IMR-90 (cell line): ENCODE results near the gene DRD3.

Source experiments
- CEBPB ChIP-seq: IDR thresholded peaks from 2 replicates; pipeline ENCODE4 v1.6.1; 2012; ENCODE audit warnings: low read depth, low read length, improper control_type of control experiment
- FOS ChIP-seq: fragments of 150-350 bp; IDR thresholded peaks from 2 replicates; pipeline ENCODE4 v1.6.1; 2016; ENCODE audit warnings: low read depth, low read length
- MAZ ChIP-seq: IDR thresholded peaks from 2 replicates; pipeline ENCODE4 v1.6.1; 2012; ENCODE audit warnings: low read depth, mild to moderate bottlenecking, low read length, improper control_type of control experiment, moderate library complexity, borderline replicate concordance
- MXI1 ChIP-seq: IDR thresholded peaks from 2 replicates; pipeline ENCODE4 v1.6.1; 2012; ENCODE audit warnings: low read depth, mild to moderate bottlenecking, low read length, moderate library complexity, borderline replicate concordance
- NFE2L2 ChIP-seq: fragments of 150-350 bp; IDR thresholded peaks from 2 replicates; pipeline ENCODE4 v1.6.1; 2016; ENCODE audit warnings: low read depth, mild to moderate bottlenecking, low read length
- POLR2A ChIP-seq: IDR thresholded peaks from 2 replicates; pipeline ENCODE4 v1.6.1; 2012; ENCODE audit warnings: mild to moderate bottlenecking, low read depth, low read length
- RAD21 ChIP-seq: IDR thresholded peaks from 2 replicates; pipeline ENCODE4 v1.6.1; 2012; ENCODE audit warnings: low read length, improper control_type of control experiment
- SMC3 ChIP-seq: fragments of 150-350 bp; IDR thresholded peaks from 2 replicates; pipeline ENCODE4 v1.6.1; 2016; ENCODE audit warnings: low read depth, mild to moderate bottlenecking, antibody characterized with exemption, low read length, moderate library complexity
- USF2 ChIP-seq: fragments of 150-350 bp; IDR thresholded peaks from 2 replicates; pipeline ENCODE4 v1.6.1; 2017; ENCODE audit warnings: mild to moderate bottlenecking, antibody characterized with exemption, low read length, low read depth
- TF ChIP-seq, protein P1 (sequence below): conservative IDR thresholded peaks from 2 replicates; pipeline ENCODE4 v1.5.1; 2012; ENCODE audit warnings: mild to moderate bottlenecking, low read depth, low read length, improper control_type of control experiment

- TF ChIP-seq, protein P1, sequence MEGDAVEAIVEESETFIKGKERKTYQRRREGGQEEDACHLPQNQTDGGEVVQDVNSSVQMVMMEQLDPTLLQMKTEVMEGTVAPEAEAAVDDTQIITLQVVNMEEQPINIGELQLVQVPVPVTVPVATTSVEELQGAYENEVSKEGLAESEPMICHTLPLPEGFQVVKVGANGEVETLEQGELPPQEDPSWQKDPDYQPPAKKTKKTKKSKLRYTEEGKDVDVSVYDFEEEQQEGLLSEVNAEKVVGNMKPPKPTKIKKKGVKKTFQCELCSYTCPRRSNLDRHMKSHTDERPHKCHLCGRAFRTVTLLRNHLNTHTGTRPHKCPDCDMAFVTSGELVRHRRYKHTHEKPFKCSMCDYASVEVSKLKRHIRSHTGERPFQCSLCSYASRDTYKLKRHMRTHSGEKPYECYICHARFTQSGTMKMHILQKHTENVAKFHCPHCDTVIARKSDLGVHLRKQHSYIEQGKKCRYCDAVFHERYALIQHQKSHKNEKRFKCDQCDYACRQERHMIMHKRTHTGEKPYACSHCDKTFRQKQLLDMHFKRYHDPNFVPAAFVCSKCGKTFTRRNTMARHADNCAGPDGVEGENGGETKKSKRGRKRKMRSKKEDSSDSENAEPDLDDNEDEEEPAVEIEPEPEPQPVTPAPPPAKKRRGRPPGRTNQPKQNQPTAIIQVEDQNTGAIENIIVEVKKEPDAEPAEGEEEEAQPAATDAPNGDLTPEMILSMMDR, result no peak
- TF ChIP-seq POLR2A (no peak), RAD21 (no peak), USF2 (no peak), CEBPB (no peak), FOS (no peak), MAZ (no peak), SMC3 (no peak), MXI1 (no peak), NFE2L2 (no peak)
Measured at GRCh38 chr3:114214542-114215341, 35.9 kb upstream of the DRD3 start.
